Measurements from ENCODE around the gene RHOBTB1.

GRCh38 chr10:60892571-60892970 is 51.4 kb downstream of the RHOBTB1 start:
- TF ChIP-seq FOXM1 (IDR thresholded peaks at IDR 0.05; ENCODE audit: borderline replicate concordance), result no peak
- TF ChIP-seq PKNOX1 (IDR thresholded peaks at IDR 0.05), result peak; percentile 32
- TF ChIP-seq SP1 (IDR thresholded peaks at IDR 0.05), result no peak
- no peak for TF ChIP-seq TARDBP (IDR thresholded peaks at IDR 0.05)
- TF ChIP-seq NFRKB (IDR thresholded peaks at IDR 0.05), result no peak
- no peak for TF ChIP-seq SUZ12 (IDR thresholded peaks at IDR 0.05)
- no peak for TF ChIP-seq HDGF (IDR thresholded peaks at IDR 0.05; ENCODE audit: borderline replicate concordance)
- no peak for TF ChIP-seq FOXA1 (IDR thresholded peaks at IDR 0.05)
- TF ChIP-seq ELF4 (IDR thresholded peaks at IDR 0.05), result no peak
- no peak for TF ChIP-seq FOXK2 (IDR thresholded peaks at IDR 0.05)
- TF ChIP-seq LEF1 (IDR thresholded peaks at IDR 0.05; ENCODE audit: borderline replicate concordance), result no peak
- no peak for TF ChIP-seq ARNT (IDR thresholded peaks at IDR 0.05)
- TF ChIP-seq CTBP1 (IDR thresholded peaks at IDR 0.05; ENCODE audit: borderline replicate concordance), result no peak
